Activated CD4-positive, alpha-beta T cell treated with anti-CD3 and anti-CD28 coated beads, Interleukin-2, amount 50 U/mL, for 4 hours (primary cell): ENCODE data around the gene OR6C3.
"Not testable (repeated sequence)": the region's sequence is repeated elsewhere in the genome, so short reads cannot be mapped to it uniquely, and the experiment has no call there.

Experiments
- DNase-seq, 2 experiments: peaks; one replicate each; pipeline ENCODE4 v3.0.0-alpha.2; 2020

The OR6C3 gene

GRCh38 chr12:55330446-55330845 lies at the start of gene OR6C3:
Gene OR6C3 (plus strand): TSS chr12:55330746. CDS start chr12:55331701, 955 bp downstream.
- DNase-seq: no peak

GRCh38 chr12:55280991-55281390 lies 49.6 kb upstream of the OR6C3 start:
- no peak for DNase-seq

GRCh38 chr12:55289999-55290398 lies 40.5 kb upstream of the OR6C3 start:
- DNase-seq: no peak

GRCh38 chr12:55296469-55296868 lies 34.1 kb upstream of the OR6C3 start, which contains the start of gene OR6C6:
Gene OR6C6 (minus strand): TSS chr12:55296569. CDS start chr12:55295232, 1,337 bp downstream.
- no peak for DNase-seq

GRCh38 chr12:55314043-55314442 lies 16.5 kb upstream of the OR6C3 start, which contains the start of gene OR6C1:
Gene OR6C1 (plus strand): TSS chr12:55314343. CDS start chr12:55320600, 6,257 bp downstream.
- DNase-seq: no peak

- no peak for DNase-seq
Observed at GRCh38 chr12:55320201-55320600, 10.3 kb upstream of the OR6C3 start.

GRCh38 chr12:55325801-55326200 lies 4.7 kb upstream of the OR6C3 start:
- not testable (repeated sequence) for DNase-seq

GRCh38 chr12:55336002-55336401 lies 5.5 kb downstream of the OR6C3 start:
- no peak for DNase-seq

GRCh38 chr12:55355338-55355737 lies 24.8 kb downstream of the OR6C3 start:
- DNase-seq: not testable (repeated sequence)

GRCh38 chr12:55362675-55363074 lies 32.1 kb downstream of the OR6C3 start, which contains the start of gene OR6C75:
Gene OR6C75 (plus strand): TSS chr12:55362975. CDS start chr12:55365111, 2,136 bp downstream.
- no peak for DNase-seq

GRCh38 chr12:55365086-55365485 lies 34.5 kb downstream of the OR6C3 start:
- no peak for DNase-seq

- no peak for DNase-seq
Observed at GRCh38 chr12:55372521-55372920, 42.0 kb downstream of the OR6C3 start.
